H1 (cell line): ENCODE data around the gene PLCB2. TPM values are rescaled to one million over a fixed set of nuclear protein-coding genes. Genes with fewer than 3 reads are reported as not detected.
A peak's percentile ranks its signal among the peaks of the same experiment; 100 is the strongest.

Source experiments
- CTCF ChIA-PET: fragments of 300-600 bp; sonication (Branson Sonifier 250); formaldehyde crosslinking; loops from one replicate; lab custom pipeline; 2021; ENCODE audit not compliant: partially characterized antibody; lab: Charles Lee
- POLR2A ChIA-PET: fragments of 300-600 bp; sonication (Branson Sonifier 250); formaldehyde crosslinking; loops from one replicate; lab custom pipeline; 2021; ENCODE audit warnings: inconsistent platforms; ENCODE audit not compliant: partially characterized antibody; lab: Charles Lee
- DNase-seq, 2 experiments: peaks; one replicate each; pipeline versions ENCODE4 v3.0.0 to v3.0.0-alpha.2; 2010 to 2022; ENCODE audit warnings: low spot score in 2 of 2, low read depth in 1 of 2, mixed read lengths in 1 of 2
- FAIRE-seq: peaks from 2 replicates; lab custom pipeline; 2011; peaks lifted over from hg19 to GRCh38; lab: Jason Lieb, UNC
- H2AFZ ChIP-seq: 2 replicates; pipeline ENCODE4 v1.8.1; 2012; ENCODE audit warnings: low read length, inconsistent platforms
- H2AK5ac ChIP-seq: 2 replicates; pipeline ENCODE4 v1.6.1; 2013; ENCODE audit warnings: low read depth, low read length
- H2BK120ac ChIP-seq: replicated peaks from 2 replicates; pipeline ENCODE3; 2013; ENCODE audit warnings: low read depth, low read length, inconsistent platforms
- H2BK12ac ChIP-seq: 2 replicates; pipeline ENCODE4 v1.6.1; 2013; ENCODE audit warnings: low read depth, low read length
- H2BK15ac ChIP-seq: 2 replicates; pipeline ENCODE4 v1.6.1; 2013; ENCODE audit warnings: low read length
- H2BK20ac ChIP-seq: 2 replicates; pipeline ENCODE4 v1.6.1; 2013; ENCODE audit warnings: low read length
- H2BK5ac ChIP-seq: 2 replicates; pipeline ENCODE4 v1.6.1; 2013; ENCODE audit warnings: low read depth, low read length
- H3K14ac ChIP-seq: 2 replicates; pipeline ENCODE4 v1.6.1; 2013; ENCODE audit warnings: inconsistent platforms; ENCODE audit not compliant: insufficient read length
- H3K18ac ChIP-seq: 2 replicates; pipeline ENCODE4 v1.6.1; 2013; ENCODE audit warnings: low read length; ENCODE audit errors: extremely low read depth
- H3K23ac ChIP-seq: 2 replicates; pipeline ENCODE4 v1.6.1; 2013; ENCODE audit warnings: inconsistent platforms; ENCODE audit not compliant: insufficient read length
- H3K23me2 ChIP-seq: 2 replicates; pipeline ENCODE4 v1.6.1; 2013; ENCODE audit warnings: low read depth, low read length
- H3K27ac ChIP-seq: 2 replicates; pipeline ENCODE4 v1.6.1; 2011; ENCODE audit warnings: low read depth, low read length, inconsistent platforms
- H3K27me3 ChIP-seq, 4 experiments: replicated peaks in 1 of 4; 1 replicate in 1 of 4; 2 replicates in 3 of 4; pipeline versions ENCODE4 v1.6.1 to v1.8.1; 2011 to 2013; ENCODE audit warnings: low read length in 3 of 4, mild to moderate bottlenecking in 3 of 4, inconsistent platforms in 2 of 4, mixed read lengths in 2 of 4, moderate library complexity in 1 of 4; ENCODE audit not compliant: control insufficient read depth in 3 of 4, insufficient read depth in 3 of 4; ENCODE audit errors: extremely low read depth in 1 of 4
- H3K36me3 ChIP-seq, 4 experiments: 2 replicates each; pipeline versions ENCODE4 v1.6.1 to v1.8.1; 2011 to 2013; ENCODE audit warnings: mild to moderate bottlenecking in 4 of 4, low read length in 3 of 4, moderate library complexity in 2 of 4, control low read depth in 1 of 4, inconsistent platforms in 1 of 4; ENCODE audit not compliant: insufficient read depth in 4 of 4, control insufficient read depth in 2 of 4
- H3K4ac ChIP-seq: replicated peaks from 2 replicates; pipeline ENCODE3; 2013; ENCODE audit warnings: low read length, low read depth, mixed read lengths, inconsistent platforms; ENCODE audit not compliant: insufficient read length
- H3K4me1 ChIP-seq, 4 experiments: replicated peaks in 1 of 4; 1 replicate in 1 of 4; 2 replicates in 3 of 4; pipeline versions ENCODE4 v1.6.1 to v1.8.1; 2011 to 2013; ENCODE audit warnings: low read length in 3 of 4, inconsistent platforms in 2 of 4, mixed read lengths in 1 of 4; ENCODE audit not compliant: insufficient read depth in 4 of 4, control insufficient read depth in 3 of 4
- H3K4me2 ChIP-seq, 2 experiments: 2 replicates each; pipeline versions ENCODE4 v1.6.1 to v1.8.1; 2011 to 2013; ENCODE audit warnings: low read depth in 2 of 2, low read length in 2 of 2, control low read depth in 1 of 2, inconsistent platforms in 1 of 2, mild to moderate bottlenecking in 1 of 2; ENCODE audit not compliant: insufficient read depth in 1 of 2
- H3K4me3 ChIP-seq, 4 experiments: fragments of 200-600, 300-600 bp in 1 of 4; sonication (generic), shearing (Covaris generic), sonication (Bioruptor Twin) in 1 of 4; 2 replicates each; pipeline versions ENCODE4 v1.5.1 to v1.8.1; 2011 to 2016; ENCODE audit warnings: low read length in 4 of 4, low read depth in 3 of 4, control low read depth in 2 of 4, inconsistent platforms in 2 of 4, mild to moderate bottlenecking in 2 of 4, mixed read lengths in 1 of 4, moderate library complexity in 1 of 4; ENCODE audit not compliant: insufficient read depth in 2 of 4; ENCODE audit errors: extremely low read depth in 1 of 4
- H3K56ac ChIP-seq: replicated peaks from 2 replicates; pipeline ENCODE3; 2013; ENCODE audit warnings: low read depth, mild to moderate bottlenecking, mixed read lengths, low read length, inconsistent platforms; ENCODE audit not compliant: insufficient read length
- H3K79me1 ChIP-seq: 2 replicates; pipeline ENCODE4 v1.6.1; 2013; ENCODE audit warnings: low read depth, low read length, control low read depth
- H3K79me2 ChIP-seq, 2 experiments: 2 replicates each; pipeline versions ENCODE4 v1.6.1 to v1.8.1; 2012 to 2013; ENCODE audit warnings: low read length in 2 of 2, mild to moderate bottlenecking in 2 of 2, inconsistent platforms in 1 of 2; ENCODE audit not compliant: insufficient read depth in 2 of 2, control insufficient read depth in 1 of 2
- H3K9ac ChIP-seq, 4 experiments: replicated peaks in 1 of 4; 1 replicate in 1 of 4; 2 replicates in 3 of 4; pipeline versions ENCODE4 v1.6.1 to v1.8.1; 2011 to 2013; ENCODE audit warnings: low read depth in 3 of 4, low read length in 3 of 4, control low read depth in 2 of 4, mild to moderate bottlenecking in 2 of 4, moderate library complexity in 2 of 4, inconsistent platforms in 1 of 4; ENCODE audit errors: extremely low read depth in 1 of 4
- H3K9me3 ChIP-seq, 2 experiments: 2 replicates each; pipeline versions ENCODE4 v1.6.1 to v1.8.1; 2012 to 2013; ENCODE audit warnings: mild to moderate bottlenecking in 2 of 2, moderate library complexity in 2 of 2, control low read depth in 1 of 2, inconsistent platforms in 1 of 2, low read depth in 1 of 2, low read length in 1 of 2, mixed read lengths in 1 of 2; ENCODE audit not compliant: insufficient read depth in 2 of 2
- H4K20me1 ChIP-seq, 2 experiments: replicated peaks in 1 of 2; 2 replicates each; pipeline versions ENCODE3 to v1.8.1; 2011 to 2013; ENCODE audit warnings: inconsistent platforms in 2 of 2, low read length in 2 of 2, mild to moderate bottlenecking in 1 of 2; ENCODE audit not compliant: insufficient read depth in 2 of 2, control insufficient read depth in 1 of 2
- H4K5ac ChIP-seq: 2 replicates; pipeline ENCODE4 v1.6.1; 2013; ENCODE audit warnings: low read length, low read depth, mixed read lengths, inconsistent platforms; ENCODE audit not compliant: insufficient read length
- H4K8ac ChIP-seq: 2 replicates; pipeline ENCODE4 v1.8.0; 2013; ENCODE audit warnings: mild to moderate bottlenecking, moderate library complexity, low read length, inconsistent platforms; ENCODE audit not compliant: insufficient read depth; ENCODE audit errors: extremely low read depth
- H4K91ac ChIP-seq: replicated peaks from 2 replicates; pipeline ENCODE3; 2013; ENCODE audit warnings: low read length, mixed read lengths, inconsistent platforms; ENCODE audit not compliant: insufficient read length
- BRCA1 ChIP-seq: IDR thresholded peaks from 2 replicates; pipeline ENCODE4 v1.6.1; 2012; ENCODE audit warnings: low read depth, low read length, improper control_type of control experiment
- CTBP2 ChIP-seq: IDR thresholded peaks from 2 replicates; pipeline ENCODE4 v1.7.0; 2011; ENCODE audit warnings: borderline replicate concordance, mild to moderate bottlenecking, moderate library complexity, mixed read lengths, low read length; ENCODE audit not compliant: insufficient read depth, insufficient read length
- EGR1 ChIP-seq: IDR thresholded peaks from 2 replicates; pipeline ENCODE4 v1.6.1; 2011; ENCODE audit warnings: low read depth, low read length, borderline replicate concordance
- SIRT6 ChIP-seq: IDR thresholded peaks from one replicate; pipeline ENCODE4 v1.7.1; 2012; ENCODE audit warnings: low read length, inconsistent platforms
- SP1 ChIP-seq: IDR thresholded peaks from 2 replicates; pipeline ENCODE4 v1.6.1; 2011; ENCODE audit warnings: low read depth, low read length
- SP2 ChIP-seq: IDR thresholded peaks from 2 replicates; pipeline ENCODE4 v1.6.1; 2012; ENCODE audit warnings: mild to moderate bottlenecking, low read length, inconsistent platforms
- WGBS, 2 experiments: shearing (Covaris generic) in 1 of 2; methylation state at CpG; one replicate each; pipeline versions ENCODE4 v1.1.6 to v1.1.7; 2013 to 2015; ENCODE audit warnings: low lambda C conversion rate in 2 of 2, mixed read lengths in 2 of 2, inconsistent platforms in 1 of 2, low coverage in 1 of 2, missing lambda C conversion rate in 1 of 2; ENCODE audit not compliant: insufficient replicate concordance in 2 of 2, insufficient coverage in 1 of 2, insufficient read length in 1 of 2; ENCODE audit errors: extremely low coverage in 1 of 2, missing lambda C conversion rate in 1 of 2; 5-methylcytosine and 5-hydroxymethylcytosine counted together
- polyA plus RNA-seq, 7 experiments: library from polyadenylated mRNA; depleted of rRNA in 3 of 7; stranded (reverse) in 5 of 7; unstranded in 2 of 7; fragments of >200 nt in 5 of 7; fragments of 200-250 nt in 2 of 7; gene quantifications; 1 replicate in 5 of 7; 2 replicates in 1 of 7; 4 replicates in 1 of 7; pipeline versions ENCODE4 v1.2.1 to v1.2.3, GENCODE V29; 2011 to 2013; ENCODE audit warnings: missing spikeins in 2 of 7, mixed read lengths in 2 of 7
- total RNA-seq: library from RNA; stranded (reverse); fragmentation: NEBNext Ultra II Directional; extraction: Animal tissue kit (Norgen Biotek cat#: 25700); gene quantifications from 2 replicates; pipeline ENCODE4 v1.2.1, GENCODE V29; 2021

The PLCB2 gene
- total and polyA plus RNA-seq, 2 of the 8 experiments (the other 6 are each of a cell fraction or from before 2014, with no cell fraction given) = 7.2 to 8.4 TPM

GRCh38 chr15:40287968-40288367, 19.8 kb downstream of the PLCB2 start:
- H3K27ac ChIP-seq = no peak overlapping the region
- H2AK5ac ChIP-seq = 0 out of 2 replicates have a peak overlapping the region, but pooled peaks have one; percentile 3
- no peak for DNase-seq
- FAIRE-seq = no peak
- H3K4me1 ChIP-seq = peaks cover 10 to 35% (median 27%) of the 10 kb centered on the region in 4 experiments
- no peaks in the 10 kb centered on the region for H3K79me2 ChIP-seq
- no peak overlapping the region for H3K4me3 ChIP-seq
- peaks cover 0 to 1% of the 10 kb centered on the region in 2 experiments for H4K20me1 ChIP-seq
- H3K23ac ChIP-seq = no peak overlapping the region
- peak overlapping the region; percentile 68; the same call in 1 of the 2 replicates for H2BK12ac ChIP-seq
- no peak overlapping the region for H3K14ac ChIP-seq
- no peak for TF ChIP-seq SP1
- no peak for TF ChIP-seq CTBP2
- no peak for TF ChIP-seq SP2
- TF ChIP-seq BRCA1 = no peak
- no peak for TF ChIP-seq EGR1
- TF ChIP-seq SIRT6 = no peak
- 87% methylated on average over 4 of the region's 4 CpGs; no CpG with 5 or more reads in 1 of the 2 experiments for WGBS, 2 experiments
- no peak overlapping the region for H2BK20ac ChIP-seq
- H2BK120ac ChIP-seq = no peak overlapping the region
- no peak overlapping the region for H2BK5ac ChIP-seq
- no peak overlapping the region for H3K4ac ChIP-seq
- peaks cover 9% of the 10 kb centered on the region; the same call in 1 of the 2 replicates for H3K23me2 ChIP-seq
- no peak overlapping the region for H3K4me2 ChIP-seq
- no peak overlapping the region for H4K5ac ChIP-seq
- H3K56ac ChIP-seq = no peak overlapping the region
- H2AFZ ChIP-seq = no peak overlapping the region
- no peak overlapping the region for H4K8ac ChIP-seq
- no peak overlapping the region for H3K9ac ChIP-seq
- H3K36me3 ChIP-seq = no peaks in the 10 kb centered on the region
- H3K9me3 ChIP-seq = no peaks in the 10 kb centered on the region
- ChIA-PET POLR2A (interaction anchor here (1.6 to 1.7 kb wide), 2 partner anchors 10 to 20 kb away, joined by 4 to 11 read pairs; partner anchors contain the start of gene PLCB2), CTCF (interaction anchor here (0.8 to 16.2 kb wide), 8 partner anchors 12 to 84 kb away, joined by 3 to 518 read pairs (median 6); partner anchors contain the start of genes CCDC9B, INAFM2 and PLCB2)
- peaks cover 29 to 67% (median 52%) of the 10 kb centered on the region in 4 experiments for H3K27me3 ChIP-seq
- H3K79me1 ChIP-seq = no peaks in the 10 kb centered on the region; the same call in 1 of the 2 replicates
- H4K91ac ChIP-seq = no peak overlapping the region
- no peak overlapping the region for H2BK15ac ChIP-seq
- no peak overlapping the region for H3K18ac ChIP-seq
